Dermis microvascular lymphatic vessel endothelial cell (primary cell): ENCODE results near the gene RAI2. TPM values are rescaled to one million over a fixed set of nuclear protein-coding genes. Genes with fewer than 3 reads are reported as not detected.

ENCODE experiments used
- DNase-seq, 2 donors: peaks; one replicate each; pipeline versions ENCODE4 v3.0.0 to v3.0.0-alpha.2; 2010; ENCODE audit warnings: low read depth in 2 of 2
- total RNA-seq: library from RNA; depleted of rRNA; stranded (reverse); fragments of >200 nt; gene quantifications from 2 replicates; pipeline ENCODE4 v1.2.1, GENCODE V29; 2014

RAI2 gene
- total RNA-seq, 1 donor from 2014 or later = 1.2 TPM

- DNase-seq = no peak
Observed at GRCh38 chrX:17829566-17829965, 31.5 kb downstream of the RAI2 start.

GRCh38 chrX:17828171-17828570 is 32.9 kb downstream of the RAI2 start:
- no peak for DNase-seq

GRCh38 chrX:17826609-17827496 is 34.2 kb downstream of the RAI2 start:
- DNase-seq = peak in 1 of 2 donors; percentile 9

- DNase-seq = peak in 1 of 2 donors; percentile 26
Observed at GRCh38 chrX:17824980-17825379, 36.1 kb downstream of the RAI2 start.

- DNase-seq = no peak
Observed at GRCh38 chrX:17822351-17822750, 38.7 kb downstream of the RAI2 start.

GRCh38 chrX:17820100-17820499 is 41.0 kb downstream of the RAI2 start:
- no peak for DNase-seq

GRCh38 chrX:17818726-17819125 is 42.4 kb downstream of the RAI2 start:
- no peak for DNase-seq

GRCh38 chrX:17817251-17817650 is 43.8 kb downstream of the RAI2 start:
- no peak for DNase-seq

GRCh38 chrX:17814557-17814956 is 46.5 kb downstream of the RAI2 start:
- DNase-seq = no peak

GRCh38 chrX:17814059-17814458 is 47.0 kb downstream of the RAI2 start:
- DNase-seq = no peak

- DNase-seq = no peak
Observed at GRCh38 chrX:17813277-17813676, 47.8 kb downstream of the RAI2 start.

GRCh38 chrX:17812763-17813162 is 48.3 kb downstream of the RAI2 start:
- DNase-seq = peak; percentile 20 to 39

- DNase-seq = no peak
Observed at GRCh38 chrX:17809984-17810383, 51.1 kb downstream of the RAI2 start.

GRCh38 chrX:17809273-17809672 is 51.8 kb downstream of the RAI2 start:
- DNase-seq = no peak

- DNase-seq = no peak
Observed at GRCh38 chrX:17805120-17805519, 56.0 kb downstream of the RAI2 start.

- DNase-seq = no peak
Observed at GRCh38 chrX:17803449-17803848, 57.6 kb downstream of the RAI2 start.

GRCh38 chrX:17802756-17803155 is 58.3 kb downstream of the RAI2 start:
- DNase-seq = no peak

GRCh38 chrX:17801431-17801830 is 59.7 kb downstream of the RAI2 start:
- DNase-seq = no peak

- no peak for DNase-seq
Observed at GRCh38 chrX:17798921-17799320, 62.2 kb downstream of the RAI2 start.

GRCh38 chrX:17792826-17793225 is 68.3 kb downstream of the RAI2 start:
- DNase-seq = no peak

- DNase-seq = no peak
Observed at GRCh38 chrX:17788956-17789562, 72.0 kb downstream of the RAI2 start.

GRCh38 chrX:17788439-17788838 is 72.7 kb downstream of the RAI2 start:
- peak; percentile 4 to 33 for DNase-seq

GRCh38 chrX:17787557-17787956 is 73.5 kb downstream of the RAI2 start:
- no peak for DNase-seq
